22Rv1 (cell line): ENCODE measurements around the gene CAPN2.

Experiments used
- CTCF ChIP-seq: fragments of 450-650 bp; IDR thresholded peaks from 2 replicates; pipeline ENCODE4 v1.5.1; 2017; ENCODE audit warnings: mild to moderate bottlenecking
- ZFX ChIP-seq: fragments of 450-650 bp; IDR thresholded peaks from 2 replicates; pipeline ENCODE4 v1.6.1; 2017; ENCODE audit warnings: antibody characterized with exemption, borderline replicate concordance

- no peak for TF ChIP-seq CTCF
- TF ChIP-seq ZFX: no peak
Observed at GRCh38 chr1:223731133-223731770, 18.9 kb downstream of the CAPN2 start.
